Keratinocyte (primary cell): ENCODE measurements around the gene NUP107. TPM values are rescaled to one million over a fixed set of nuclear protein-coding genes. Genes with fewer than 3 reads are reported as not detected.

Experiments used
- DNase-seq: peaks from one replicate; pipeline ENCODE4 v3.0.0-alpha.2; 2011; ENCODE audit warnings: low read depth, missing footprints, low spot score
- FAIRE-seq: peaks from 2 replicates; lab custom pipeline; 2011; peaks lifted over from hg19 to GRCh38; lab: Jason Lieb, UNC
- H2AFZ ChIP-seq: 2 replicates; pipeline ENCODE4 v1.6.0; 2012; ENCODE audit warnings: low read length, control low read depth, inconsistent platforms; ENCODE audit not compliant: control insufficient read depth
- H3K27ac ChIP-seq: 2 replicates; pipeline ENCODE4 v1.5.1; 2011; ENCODE audit warnings: low read length; ENCODE audit not compliant: control insufficient read depth, insufficient read depth
- H3K27me3 ChIP-seq: 3 replicates; pipeline ENCODE4 v1.6.0; 2011; ENCODE audit warnings: low read length; ENCODE audit not compliant: control insufficient read depth, insufficient read depth; ENCODE audit errors: extremely low read depth
- H3K36me3 ChIP-seq, 2 experiments: 2 replicates in 1 of 2; 3 replicates in 1 of 2; pipeline ENCODE4 v1.5.1; 2011; ENCODE audit warnings: low read length in 2 of 2, mild to moderate bottlenecking in 1 of 2; ENCODE audit not compliant: control insufficient read depth in 2 of 2, insufficient read depth in 2 of 2; ENCODE audit errors: extremely low read depth in 1 of 2
- H3K4me1 ChIP-seq: 3 replicates; pipeline ENCODE4 v1.5.1; 2011; ENCODE audit warnings: low read length; ENCODE audit not compliant: control insufficient read depth, insufficient read depth; ENCODE audit errors: extremely low read depth
- H3K4me2 ChIP-seq: 3 replicates; pipeline ENCODE4 v1.6.0; 2011; ENCODE audit warnings: low read depth, low read length; ENCODE audit not compliant: control insufficient read depth, insufficient read depth; ENCODE audit errors: extremely low read depth
- H3K4me3 ChIP-seq, 3 experiments: fragments of 200-600 bp in 1 of 3; sonication (generic) in 1 of 3; 2 replicates in 2 of 3; 3 replicates in 1 of 3; pipeline ENCODE4 v1.5.1; 2011 to 2016; ENCODE audit warnings: low read length in 3 of 3, mild to moderate bottlenecking in 3 of 3, control low read depth in 2 of 3, inconsistent platforms in 1 of 3, low read depth in 1 of 3, mixed read lengths in 1 of 3, mixed run types in 1 of 3, moderate library complexity in 1 of 3; ENCODE audit not compliant: control insufficient read depth in 2 of 3, insufficient read depth in 2 of 3; ENCODE audit errors: extremely low read depth in 1 of 3
- H3K79me2 ChIP-seq: 2 replicates; pipeline ENCODE4 v1.6.0; 2012; ENCODE audit warnings: low read length; ENCODE audit not compliant: control insufficient read depth, insufficient read depth
- H3K9ac ChIP-seq: 3 replicates; pipeline ENCODE4 v1.6.0; 2011; ENCODE audit warnings: low read length; ENCODE audit not compliant: control insufficient read depth, insufficient read depth; ENCODE audit errors: extremely low read depth
- H3K9me1 ChIP-seq: 3 replicates; pipeline ENCODE4 v1.6.0; 2011; ENCODE audit warnings: low read length; ENCODE audit not compliant: control insufficient read depth, insufficient read depth; ENCODE audit errors: extremely low read depth
- H3K9me3 ChIP-seq: 2 replicates; pipeline ENCODE4 v1.5.1; 2012; ENCODE audit warnings: low read depth, low read length; ENCODE audit not compliant: control insufficient read depth
- H4K20me1 ChIP-seq: 3 replicates; pipeline ENCODE4 v1.6.0; 2011; ENCODE audit warnings: low read length; ENCODE audit not compliant: control insufficient read depth, insufficient read depth; ENCODE audit errors: extremely low read depth
- CTCF ChIP-seq, 3 experiments: IDR thresholded peaks in 1 of 3; conservative IDR thresholded peaks in 1 of 3; optimal IDR thresholded peaks in 1 of 3; 2 replicates in 2 of 3; 3 replicates in 1 of 3; pipeline versions ENCODE3 to v1.5.1; 2011; ENCODE audit warnings: low read length in 3 of 3, mild to moderate bottlenecking in 3 of 3, moderate library complexity in 2 of 3, control low read depth in 1 of 3, inconsistent platforms in 1 of 3; ENCODE audit not compliant: insufficient read depth in 2 of 3; ENCODE audit errors: extremely low read depth in 1 of 3
- EZH2 ChIP-seq: IDR thresholded peaks from one replicate; pipeline ENCODE4 v1.6.1; 2012; ENCODE audit warnings: inconsistent platforms, mild to moderate bottlenecking, low read length, moderate library complexity
- dilution Hi-C: fragments of 300-500 bp; cut with MboI; formaldehyde crosslinking; loops from one replicate; pipeline ENCODE4 v1.7.0; 2020; ENCODE audit warnings: low sequenced_read_pairs; ENCODE audit not compliant: extremely low pct_ligation_motif_present
- polyA plus RNA-seq, 5 experiments: library from polyadenylated mRNA; depleted of rRNA in 3 of 5; stranded (reverse) in 3 of 5; stranded (forward) in 1 of 5; unstranded in 1 of 5; fragments of >200 nt; gene quantifications; 1 replicate in 1 of 5; 2 replicates in 3 of 5; 3 replicates in 1 of 5; pipeline versions ENCODE4 v1.2.1 to v1.2.3, GENCODE V29; 2011 to 2012; ENCODE audit warnings: missing spikeins in 2 of 5, low read depth in 1 of 5, low replicate concordance in 1 of 5

The NUP107 gene
- polyA plus RNA-seq, 1 donor (not counting 4 experiments of a cell fraction or from before 2014, with no cell fraction given), result 71.7 TPM

GRCh38 chr12:68771223-68771925 lies 84.6 kb downstream of the NUP107 start:
- Histone ChIP-seq H3K79me2 (no peaks in the 10 kb centered on the region), H3K4me3 (no peak overlapping the region), H3K27ac (no peak overlapping the region), H3K9me1 (no peaks in the 10 kb centered on the region), H3K9ac (no peak overlapping the region), H3K27me3 (no peaks in the 10 kb centered on the region), H3K9me3 (no peaks in the 10 kb centered on the region), H3K4me2 (no peak overlapping the region), H3K36me3 (peaks cover 0 to 2% of the 10 kb centered on the region in 2 experiments), H2AFZ (no peak overlapping the region), H3K4me1 (no peaks in the 10 kb centered on the region), H4K20me1 (no peaks in the 10 kb centered on the region)
- DNase-seq, result no peak
- TF ChIP-seq EZH2 (no peak), CTCF (optimal IDR thresholded peaks at IDR 0.05 in 1 of 3, IDR thresholded peaks at IDR 0.05 in 1 of 3, conservative IDR thresholded peaks at IDR 0.05 in 1 of 3; ENCODE audit: extremely low read depth in 1 of 3, insufficient read depth in 2 of 3, low read length in 3 of 3) (no peak)
- dilution Hi-C loops, result no loop called here
- FAIRE-seq, result no peak

- DNase-seq (no peak), FAIRE-seq (no peak)
- Histone ChIP-seq H3K4me1 (no peaks in the 10 kb centered on the region), H3K27ac (no peak overlapping the region), H3K9me1 (no peaks in the 10 kb centered on the region), H3K4me3 (no peak overlapping the region), H3K79me2 (no peaks in the 10 kb centered on the region), H3K9ac (no peak overlapping the region), H3K27me3 (no peaks in the 10 kb centered on the region), H3K9me3 (no peaks in the 10 kb centered on the region), H2AFZ (no peak overlapping the region), H4K20me1 (no peaks in the 10 kb centered on the region), H3K4me2 (no peak overlapping the region), H3K36me3 (no peaks in the 10 kb centered on the region)
- no peak for TF ChIP-seq CTCF (optimal IDR thresholded peaks at IDR 0.05 in 1 of 3, IDR thresholded peaks at IDR 0.05 in 1 of 3, conservative IDR thresholded peaks at IDR 0.05 in 1 of 3; ENCODE audit: extremely low read depth in 1 of 3, insufficient read depth in 2 of 3, low read length in 3 of 3)
- TF ChIP-seq EZH2, result no peak
- dilution Hi-C loops, result no loop called here
Measured at GRCh38 chr12:68772714-68773113, 85.9 kb downstream of the NUP107 start.
